DMS53 treated with DMSO at 0.1 percent for 48 hours (cell line): Measurements from ENCODE around the gene BICD2.

Experiments
- DNase-seq: peaks from one replicate; lab custom pipeline; 2025; ENCODE audit not compliant: unreplicated experiment; lab: John Stamatoyannopoulos, UW

Gene BICD2

DNA sequence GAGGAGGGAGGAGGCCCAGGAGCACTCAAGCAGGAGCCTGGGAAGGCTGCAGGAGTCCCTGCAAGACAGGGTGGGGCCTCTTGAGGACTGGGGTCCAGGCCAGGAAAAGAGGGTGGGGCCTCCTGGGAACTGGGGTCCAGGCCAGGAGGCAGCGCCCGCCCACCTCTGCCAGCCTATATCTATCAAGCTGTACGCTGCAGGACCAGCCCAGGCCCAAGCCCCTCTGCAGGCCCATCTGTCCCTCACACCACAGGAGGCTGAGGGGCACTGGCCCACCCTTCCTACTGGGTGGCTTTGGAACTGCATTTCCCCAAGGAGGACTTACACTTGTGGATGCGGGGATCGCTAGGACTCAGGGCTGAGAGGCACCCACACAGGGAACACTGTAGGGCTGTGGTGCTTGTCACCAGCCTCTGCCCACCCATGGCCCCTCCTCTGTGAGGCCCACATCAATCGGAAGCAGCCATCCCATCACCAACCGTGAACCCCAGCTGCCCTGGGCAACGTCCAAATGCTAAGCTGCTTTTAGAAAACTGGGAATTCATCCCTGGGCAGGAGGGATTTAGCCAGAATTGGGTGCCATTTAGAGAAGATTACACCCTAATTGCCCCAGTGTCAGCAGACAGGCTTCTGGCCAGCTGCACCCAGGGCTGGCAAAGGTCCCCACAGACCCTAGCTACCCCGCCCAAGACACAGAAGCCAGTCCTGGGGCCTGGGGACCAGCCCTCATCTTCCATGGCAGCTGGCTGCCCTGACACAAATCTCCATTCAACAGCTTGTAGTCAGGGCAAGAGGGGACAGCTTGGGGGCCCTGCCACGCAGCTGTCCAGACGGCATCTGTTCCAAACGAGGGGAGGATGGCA is 15.3 kb downstream of the BICD2 start:
- DNase-seq: no peak

DNA sequence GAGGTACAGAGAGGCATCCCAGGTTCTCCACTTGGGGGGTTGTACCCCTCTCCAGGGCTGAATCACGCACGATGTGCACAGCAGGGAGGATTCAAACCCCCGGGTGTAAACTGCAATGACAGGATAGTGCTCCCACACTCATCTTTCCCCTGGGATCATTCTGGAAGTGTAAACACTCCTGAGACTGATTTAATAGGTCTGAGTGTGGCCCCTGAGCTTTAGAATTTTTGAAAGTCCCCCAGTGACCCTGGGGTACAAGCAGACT is 16.5 kb downstream of the BICD2 start:
- no peak for DNase-seq

DNA sequence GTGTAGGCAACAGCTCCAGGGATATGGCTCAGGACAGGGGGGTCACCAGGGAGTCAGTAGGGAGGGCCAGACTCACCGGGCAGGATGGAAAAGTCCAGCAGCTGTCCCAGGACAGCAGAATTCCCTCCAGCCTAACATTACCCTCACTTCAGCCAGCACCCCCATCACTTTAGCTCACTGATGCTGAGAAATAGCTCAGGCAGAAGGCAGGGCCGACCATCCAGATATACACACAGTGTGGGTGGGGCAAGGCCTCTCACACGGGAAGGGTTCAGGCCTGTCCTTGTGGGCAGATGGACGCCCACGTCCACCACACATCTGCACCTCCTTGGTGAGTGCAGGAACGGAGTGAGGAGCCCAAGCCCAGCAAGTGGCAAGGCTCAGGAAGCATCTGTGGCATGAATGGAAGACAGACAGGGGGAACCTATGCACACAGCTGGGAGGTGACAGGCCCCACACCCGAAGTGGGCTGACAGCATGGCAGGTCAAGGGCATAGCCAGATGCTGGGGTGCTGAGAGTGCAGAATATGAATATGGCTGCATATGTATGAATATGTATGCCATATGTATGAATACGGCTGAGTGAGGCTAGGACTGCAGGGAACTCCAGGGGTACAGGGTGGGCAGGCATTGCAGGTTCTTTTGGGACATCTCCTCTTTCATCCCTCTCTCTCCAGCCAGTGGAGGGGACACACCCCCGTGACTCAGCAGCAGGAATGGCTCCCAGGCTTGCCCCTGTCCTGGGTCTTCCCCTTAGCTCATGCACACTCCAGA is 17.0 kb downstream of the BICD2 start:
- DNase-seq: no peak

DNA sequence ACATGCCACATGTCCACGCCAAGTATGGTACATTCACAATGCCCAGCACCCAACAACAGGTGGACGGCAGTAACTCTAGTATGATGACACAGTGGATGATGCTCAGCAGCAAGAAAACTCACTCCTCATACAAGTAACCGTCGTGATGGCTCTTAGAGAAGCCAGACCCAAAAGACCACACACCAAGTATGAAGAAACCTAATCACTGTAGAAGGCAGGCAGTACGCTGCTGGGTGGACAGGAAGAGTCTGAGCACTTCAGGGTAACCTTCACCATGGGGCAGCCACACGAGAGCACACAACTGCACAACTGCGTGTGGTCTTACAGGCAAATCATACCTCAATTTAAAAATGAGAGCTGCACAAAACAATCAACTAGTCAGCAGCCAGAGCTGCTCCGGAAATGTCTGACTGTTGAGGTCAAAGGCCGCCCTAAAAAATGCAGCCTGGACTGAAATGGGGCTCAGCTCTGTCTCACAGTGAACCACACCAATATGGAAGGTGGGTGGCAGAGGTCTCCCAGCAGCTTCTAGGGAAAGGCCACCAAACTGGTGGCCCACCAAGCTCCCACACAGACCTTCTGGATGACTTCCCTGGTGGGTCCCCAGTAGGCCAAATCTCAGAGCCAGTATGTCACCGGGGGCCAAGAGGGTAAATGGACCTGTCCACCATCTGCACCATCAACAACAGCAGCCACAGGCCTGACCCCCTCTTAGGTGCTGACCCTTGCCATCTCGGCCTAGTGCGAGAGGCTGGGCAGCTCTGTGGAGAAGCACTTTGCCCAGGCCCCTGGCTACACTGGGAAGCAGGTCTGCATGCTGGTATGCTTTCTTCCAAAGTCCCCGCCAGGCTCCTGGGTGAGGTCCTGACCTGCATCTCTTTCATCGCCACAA is 17.8 kb downstream of the BICD2 start:
- no peak for DNase-seq

DNA sequence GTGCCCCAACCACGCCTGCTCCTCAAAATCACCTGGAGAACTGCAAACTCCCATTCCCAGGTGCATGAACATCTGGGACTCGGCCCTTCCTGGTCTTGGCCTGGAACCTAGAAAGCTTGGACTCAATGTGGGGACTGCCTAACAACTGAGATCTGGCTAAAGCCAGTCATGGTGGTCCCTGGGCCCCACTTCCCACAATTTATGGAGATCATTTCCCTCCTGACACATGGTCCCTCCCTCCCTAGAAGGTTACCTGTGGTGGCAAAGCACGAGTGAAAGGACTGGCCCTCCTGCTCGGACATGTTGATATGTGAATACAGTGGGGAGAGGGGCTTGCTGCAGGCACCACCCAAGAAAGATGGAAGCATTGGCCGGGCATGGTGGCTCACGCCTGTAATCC is 18.8 kb downstream of the BICD2 start:
- no peak for DNase-seq

DNA sequence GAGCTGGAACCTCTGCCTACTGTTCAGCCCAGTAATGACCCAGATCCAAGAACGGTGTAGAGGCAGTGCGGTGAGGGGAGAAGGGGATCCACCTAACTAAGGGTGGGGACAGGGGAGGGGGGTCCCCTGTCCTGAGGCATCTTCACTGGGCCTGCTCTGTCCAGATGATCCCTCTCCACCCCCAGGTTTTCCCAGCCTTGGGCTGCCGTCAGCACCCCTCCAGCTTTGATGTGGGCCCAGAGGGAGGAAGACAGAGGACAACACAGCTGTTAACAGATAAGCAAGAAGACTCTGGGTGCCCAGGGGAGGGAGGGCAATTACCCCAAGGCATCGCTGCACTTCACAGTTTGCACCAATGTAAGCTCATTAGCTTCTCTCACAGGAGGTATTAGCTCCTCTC is 19.3 kb downstream of the BICD2 start:
- DNase-seq: no peak

DNA sequence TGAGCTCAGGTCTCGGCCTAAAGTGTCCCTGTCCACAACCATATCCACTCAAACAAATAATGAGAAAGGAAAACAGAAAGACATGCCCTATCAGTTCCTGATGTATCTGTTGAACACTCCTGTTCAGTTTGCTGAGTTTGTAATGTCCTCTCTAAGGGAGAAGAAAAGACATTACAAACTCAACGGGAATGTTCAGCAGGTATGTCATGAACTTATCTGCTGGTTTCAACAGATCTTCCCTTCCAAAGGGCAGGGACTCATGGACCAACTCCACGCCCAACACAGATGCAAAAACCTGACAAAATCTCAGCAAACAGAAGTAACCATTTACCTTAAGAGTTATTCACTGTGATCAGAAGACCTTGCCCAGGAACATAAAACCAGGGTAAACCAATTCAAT is 23.7 kb downstream of the BICD2 start:
- DNase-seq: no peak

DNA sequence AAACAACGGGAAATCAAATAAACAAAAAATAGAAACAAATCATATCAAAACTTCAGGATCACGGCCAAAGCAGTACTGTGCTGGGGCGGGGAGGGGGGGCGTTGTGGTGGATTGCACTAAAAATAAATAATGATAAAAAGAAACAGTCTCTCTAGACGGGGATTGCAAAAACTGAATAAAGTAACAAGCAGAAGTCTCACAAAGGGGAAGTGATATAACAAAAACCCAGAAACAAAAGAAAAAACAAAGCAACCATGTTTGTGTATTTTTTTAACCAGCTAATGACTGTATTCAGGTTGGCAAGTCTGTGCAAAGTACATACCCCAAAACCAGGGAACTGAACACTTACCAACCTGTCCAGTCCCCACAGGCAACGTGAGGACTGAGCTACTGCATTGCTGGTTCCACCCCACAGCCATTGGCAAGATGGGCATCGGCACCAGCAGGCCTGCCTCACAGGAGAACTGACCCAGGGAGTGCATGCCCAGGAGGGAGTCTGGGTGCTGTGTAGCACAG is 24.1 kb downstream of the BICD2 start:
- DNase-seq: no peak

DNA sequence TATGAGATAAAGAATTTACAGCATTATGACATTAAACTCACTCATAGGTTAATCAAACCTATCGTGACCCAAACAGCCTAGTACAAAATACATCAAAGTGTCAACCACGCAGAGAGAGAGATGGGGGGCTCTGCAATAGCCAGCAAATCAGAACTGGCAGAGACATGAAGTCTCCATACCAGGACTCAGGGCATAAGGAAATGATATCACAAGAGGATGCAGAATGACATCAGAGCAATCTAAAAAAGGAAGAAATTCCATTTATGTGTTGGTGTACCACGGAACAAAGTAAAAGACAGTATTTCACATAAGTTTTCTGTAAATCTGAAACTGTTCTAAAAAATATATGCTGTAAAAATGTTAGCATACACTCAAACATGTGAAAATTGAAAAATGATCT is 24.6 kb downstream of the BICD2 start:
- no peak for DNase-seq

DNA sequence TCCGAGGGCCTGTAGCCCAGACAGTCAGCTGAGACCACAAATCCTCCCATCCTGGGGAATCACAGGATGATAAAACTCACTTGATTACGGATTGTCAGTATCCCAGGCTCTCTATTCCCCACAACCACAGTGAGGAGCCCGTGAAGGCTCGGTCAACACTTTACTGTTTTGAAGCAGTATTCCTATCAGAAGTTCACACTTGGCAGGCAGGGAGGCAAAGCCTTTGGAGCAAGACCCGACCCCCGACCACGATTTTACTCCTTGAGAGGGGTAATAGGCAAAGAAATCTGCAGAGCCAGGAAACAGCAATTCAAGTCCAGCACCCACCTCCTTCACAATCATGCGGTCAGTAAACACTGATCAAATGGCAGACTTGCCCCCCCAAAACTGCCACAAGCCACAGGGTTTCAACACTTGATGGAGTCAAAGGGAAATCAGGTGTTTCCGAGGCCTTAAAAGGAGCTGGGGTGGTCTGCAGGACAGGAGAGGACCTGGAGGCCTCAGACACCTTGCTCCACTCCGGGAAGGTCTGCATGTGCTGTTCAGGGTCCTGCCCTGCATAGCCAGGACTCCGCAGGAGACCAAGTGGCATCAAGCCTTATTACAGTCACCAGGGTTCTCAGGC is 25.2 kb downstream of the BICD2 start:
- no peak for DNase-seq

DNA sequence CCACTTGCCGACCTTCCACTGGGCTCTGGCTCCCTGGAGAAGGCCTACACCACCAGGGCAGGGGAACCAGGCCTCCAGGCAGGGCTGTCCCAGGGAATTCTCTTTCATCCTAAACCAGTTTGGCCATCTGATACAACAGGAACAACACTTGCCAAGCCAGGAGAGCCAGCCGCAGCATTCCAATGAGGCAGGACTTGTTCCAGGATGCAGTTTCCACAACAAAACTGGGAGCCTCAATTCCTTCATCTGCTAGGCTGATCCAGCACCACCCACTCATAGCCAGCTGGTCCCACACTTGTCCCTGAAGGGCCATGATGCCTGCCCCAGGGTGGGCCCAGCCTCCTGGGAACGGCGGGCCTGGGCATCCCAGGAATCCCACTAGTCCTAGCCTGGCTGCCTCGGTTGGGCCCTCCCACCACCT is 26.0 kb downstream of the BICD2 start:
- DNase-seq: no peak

DNA sequence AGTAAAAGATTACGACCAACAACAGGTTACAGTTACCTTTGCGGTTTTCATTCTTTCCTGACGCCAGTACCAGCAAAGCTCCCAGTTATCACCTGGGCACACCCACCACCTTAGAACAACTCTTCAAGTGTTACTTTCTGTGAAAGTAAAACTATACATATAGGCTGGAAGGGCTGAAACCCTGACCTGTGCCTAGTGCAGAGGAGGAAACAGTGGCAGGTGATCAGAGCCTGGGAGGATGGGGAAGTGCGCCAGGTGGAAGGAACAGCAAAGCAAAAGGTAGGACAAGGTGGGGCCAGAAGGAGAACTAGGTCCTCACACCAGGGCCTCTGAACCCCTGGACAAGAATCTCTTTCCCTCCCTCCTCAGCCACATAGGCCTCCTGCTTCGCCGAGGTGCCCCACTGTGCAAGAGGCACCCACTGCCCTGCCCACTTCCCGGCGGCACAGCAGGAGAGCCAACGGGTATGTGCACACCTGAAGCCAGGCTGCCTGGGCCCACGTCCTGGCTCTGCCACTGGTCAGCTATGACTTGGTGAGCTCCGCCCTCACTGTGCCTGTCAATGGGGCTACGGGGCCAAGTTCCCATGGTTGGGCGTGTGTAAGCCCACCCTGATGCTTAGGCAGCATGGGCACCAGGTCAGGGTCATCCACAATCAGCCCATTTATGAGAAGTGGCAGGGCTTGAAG is 26.9 kb downstream of the BICD2 start:
- DNase-seq: no peak

DNA sequence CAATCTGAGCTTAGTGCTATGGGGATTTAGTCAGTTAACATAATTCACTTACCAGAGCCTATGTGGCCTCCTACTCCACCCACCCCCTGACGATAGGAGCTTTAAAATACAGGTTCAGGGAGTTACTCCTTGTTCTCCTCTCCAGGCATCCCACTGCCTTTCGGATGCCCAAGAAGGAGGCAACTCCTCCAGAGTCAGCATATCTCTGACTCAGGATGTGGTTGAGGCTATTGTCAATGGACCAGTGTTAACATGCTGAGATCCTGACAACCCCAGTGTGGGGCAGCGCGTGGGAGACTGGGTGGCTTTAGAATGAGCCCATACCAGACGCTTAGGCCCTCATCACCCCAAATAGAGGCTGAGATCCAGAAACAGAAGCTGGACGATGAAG is 27.4 kb downstream of the BICD2 start:
- no peak for DNase-seq

DNA sequence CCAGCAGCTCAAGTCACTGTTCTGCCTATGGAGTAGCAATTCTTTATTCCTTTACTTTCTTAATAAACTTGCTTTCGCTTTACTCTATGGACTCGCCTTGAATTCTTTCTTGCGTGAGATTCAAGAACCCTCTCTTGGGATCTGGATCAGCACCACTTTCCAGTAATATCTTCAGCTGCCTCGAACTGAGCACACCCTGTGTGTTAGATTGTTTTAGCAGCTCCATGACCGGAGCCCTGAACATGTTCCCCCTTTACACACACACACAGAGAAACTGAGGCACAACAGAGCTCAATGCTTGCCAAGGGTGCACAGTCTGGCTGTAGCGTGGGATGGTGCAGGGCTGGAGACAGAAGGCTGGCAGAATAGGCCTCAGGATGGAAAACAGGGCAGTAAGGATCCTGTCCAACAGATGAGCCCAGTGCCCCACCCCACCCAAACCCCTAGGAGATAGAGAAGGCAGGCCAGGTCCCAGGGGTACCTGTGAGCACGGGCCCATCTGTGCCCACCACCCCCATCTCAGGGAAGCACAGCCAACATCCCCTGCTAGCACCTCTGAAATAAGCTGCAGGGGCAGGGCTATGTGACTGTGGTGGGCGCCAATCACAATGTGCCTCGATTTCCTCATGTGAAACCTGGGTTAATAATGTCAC is 27.9 kb downstream of the BICD2 start:
- DNase-seq: no peak

DNA sequence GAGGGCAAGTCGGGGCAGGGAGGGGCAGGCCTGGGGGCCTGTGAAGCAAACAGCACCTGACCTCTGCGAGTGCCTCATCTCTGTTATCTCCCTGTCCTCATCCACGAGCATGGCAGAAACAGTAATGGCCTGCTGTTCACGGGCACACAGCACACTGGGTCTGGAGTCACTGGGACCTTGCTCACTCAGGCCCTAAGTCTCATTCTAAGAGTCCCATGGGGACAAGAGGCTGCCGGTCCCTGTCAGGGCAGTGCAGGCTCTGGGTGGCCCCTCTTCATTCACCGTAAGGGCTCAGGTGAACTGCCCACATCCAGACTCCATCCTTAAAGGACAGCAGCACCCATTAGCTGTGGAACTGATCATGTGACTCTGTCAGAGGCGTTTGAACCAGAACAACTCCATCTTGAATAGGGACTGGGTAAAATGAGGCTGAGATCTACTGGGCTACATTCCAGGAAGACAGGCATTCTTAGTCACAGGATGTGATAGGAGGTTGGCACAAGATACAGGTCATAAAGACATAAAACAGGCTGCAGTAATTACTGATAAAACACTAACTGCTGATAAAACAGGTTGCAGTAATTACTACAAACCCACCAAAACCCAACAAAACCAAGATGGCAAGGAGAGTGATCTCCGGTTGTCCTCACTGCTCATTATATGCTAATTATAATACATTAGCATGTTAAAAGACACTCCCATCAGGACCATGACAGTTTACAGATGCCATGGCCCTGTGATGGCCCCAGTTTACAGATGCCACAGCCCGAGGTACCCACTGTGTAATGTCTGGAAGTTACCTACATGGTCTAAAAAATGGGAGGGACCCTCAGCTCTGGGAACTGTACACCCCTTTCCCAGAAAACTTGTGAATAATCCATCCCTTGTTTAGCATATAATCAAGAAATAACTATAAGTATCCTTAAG is 28.7 kb downstream of the BICD2 start:
- no peak for DNase-seq

DNA sequence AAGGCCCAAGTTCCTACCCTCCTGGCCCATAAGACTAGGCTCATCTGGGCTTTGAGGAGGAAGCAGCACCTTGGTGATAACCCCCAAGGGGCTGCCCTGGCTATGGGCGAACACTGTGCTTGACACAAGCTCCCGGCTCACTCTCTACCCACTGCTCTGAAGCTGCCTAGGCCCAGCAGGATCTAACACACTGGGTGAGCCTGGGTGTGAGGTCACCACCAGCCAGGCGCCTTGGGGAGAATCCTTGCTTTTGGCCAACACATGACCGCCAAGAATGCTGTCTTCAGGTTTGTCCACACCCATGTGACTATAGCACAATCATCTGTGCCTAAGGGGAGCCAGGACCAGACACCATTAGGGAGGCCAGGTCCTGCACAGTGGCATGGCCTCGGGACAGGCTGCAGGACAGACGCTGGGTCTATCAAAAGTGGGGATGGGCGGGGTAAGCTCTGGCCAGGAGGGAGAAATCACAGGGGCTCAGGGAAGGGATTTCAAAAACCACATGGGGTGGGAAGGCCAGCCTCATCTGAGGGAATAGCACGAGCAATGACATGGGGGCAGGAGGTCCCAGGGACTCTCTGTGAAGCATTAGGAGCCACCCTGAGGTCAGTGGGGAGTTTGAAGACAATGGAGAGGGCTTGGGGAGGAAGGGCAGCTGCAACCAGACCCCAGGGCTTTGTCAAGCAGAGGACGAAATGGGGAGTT is 29.6 kb downstream of the BICD2 start:
- no peak for DNase-seq

DNA sequence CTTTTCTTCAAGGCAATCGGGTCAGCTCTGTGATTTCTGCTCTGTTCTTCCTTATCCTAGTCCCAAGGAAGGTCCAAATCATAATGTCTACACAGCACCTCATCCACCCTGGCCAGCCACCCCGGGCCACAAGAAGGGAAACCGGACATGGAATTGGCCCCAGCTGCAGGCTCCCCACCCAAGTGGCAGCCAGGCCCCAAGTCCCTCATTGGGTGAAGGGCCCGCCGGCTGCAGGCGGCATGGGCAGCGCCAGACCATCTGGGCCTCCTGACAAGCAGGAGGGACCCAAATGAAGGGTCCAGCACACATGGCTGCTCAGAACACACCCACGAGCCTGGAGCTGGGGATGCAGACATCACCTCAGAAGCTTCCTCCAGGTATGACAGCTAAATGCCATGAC is 33.7 kb downstream of the BICD2 start:
- DNase-seq: no peak

DNA sequence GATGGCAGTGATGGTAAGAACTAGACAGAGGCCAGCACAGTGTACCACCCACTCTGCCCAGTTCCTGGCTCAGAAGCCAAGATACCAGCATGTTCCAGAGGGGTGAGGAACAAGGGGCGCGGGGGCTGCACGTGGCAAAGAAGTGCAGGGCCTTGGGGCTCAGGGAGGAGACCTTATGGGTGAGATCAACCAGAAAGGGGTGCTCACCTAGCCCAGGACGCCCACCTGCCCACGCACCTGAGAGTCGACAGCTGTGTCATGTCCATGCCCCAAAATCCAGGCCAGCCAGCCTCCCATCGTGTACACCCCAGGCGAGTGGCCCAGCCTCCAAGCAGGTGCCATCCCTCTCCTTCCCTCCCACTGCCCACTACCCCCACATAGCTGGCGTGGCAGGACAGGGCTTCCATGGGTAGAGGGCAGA is 34.9 kb downstream of the BICD2 start:
- DNase-seq: no peak
